HG02588 (cell line): ENCODE measurements around the gene FIBCD1.
"Not testable (repeated sequence)": the region's sequence is repeated elsewhere in the genome, so short reads cannot be mapped to it uniquely, and the experiment has no call there.

Experiments used
- ATAC-seq: cut with Tn5 transposase; IDR thresholded peaks from one replicate; pipeline ENCODE4 v1.9.1; 2021; ENCODE audit warnings: mild to moderate bottlenecking, moderate library complexity; ENCODE audit not compliant: unreplicated experiment

FIBCD1 gene

GRCh38 chr9:130910670-130911069 is 28.4 kb downstream of the FIBCD1 start:
- ATAC-seq, result not testable (repeated sequence)

- ATAC-seq, result not testable (repeated sequence)
Observed at GRCh38 chr9:130910041-130910440, 29.0 kb downstream of the FIBCD1 start.

- no peak for ATAC-seq
Observed at GRCh38 chr9:130908878-130909355, 30.1 kb downstream of the FIBCD1 start.

- no peak for ATAC-seq
Observed at GRCh38 chr9:130908146-130908877, 30.7 kb downstream of the FIBCD1 start.

DNA sequence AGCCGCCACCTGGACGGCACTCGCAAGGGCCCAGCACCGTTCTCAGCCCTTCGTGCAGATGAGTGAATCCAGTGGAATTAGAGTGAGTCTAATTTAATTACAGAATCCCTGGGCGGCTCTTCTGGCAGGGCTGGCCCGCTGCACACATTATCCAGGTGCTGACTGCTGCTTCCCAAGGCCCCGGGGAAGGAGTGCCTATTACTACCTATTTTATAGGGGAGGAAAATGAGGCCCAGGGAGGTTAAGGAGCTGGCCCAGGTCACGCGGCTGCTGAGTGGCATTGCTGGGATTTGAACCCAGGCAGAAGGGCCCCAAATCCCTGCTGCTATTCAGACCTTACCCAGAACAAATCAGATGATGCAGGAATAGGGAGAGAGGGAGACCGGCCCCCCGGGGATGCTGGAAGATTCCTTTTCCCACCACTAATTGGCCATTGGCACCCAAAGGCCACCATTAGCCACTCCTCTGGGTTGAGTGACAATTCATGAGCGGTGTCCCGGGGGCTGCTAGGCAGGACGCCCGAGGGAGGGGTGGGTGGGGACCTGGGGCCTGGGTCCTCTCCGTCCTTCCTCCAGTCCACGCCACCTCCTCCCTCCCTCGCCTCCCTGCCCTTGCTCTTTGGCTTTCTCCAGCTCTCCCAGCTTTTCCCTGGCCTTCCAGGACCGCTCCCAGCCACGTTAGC is 32.2 kb downstream of the FIBCD1 start:
- no peak for ATAC-seq

GRCh38 chr9:130905902-130906734 is 32.9 kb downstream of the FIBCD1 start:
- ATAC-seq, result no peak

DNA sequence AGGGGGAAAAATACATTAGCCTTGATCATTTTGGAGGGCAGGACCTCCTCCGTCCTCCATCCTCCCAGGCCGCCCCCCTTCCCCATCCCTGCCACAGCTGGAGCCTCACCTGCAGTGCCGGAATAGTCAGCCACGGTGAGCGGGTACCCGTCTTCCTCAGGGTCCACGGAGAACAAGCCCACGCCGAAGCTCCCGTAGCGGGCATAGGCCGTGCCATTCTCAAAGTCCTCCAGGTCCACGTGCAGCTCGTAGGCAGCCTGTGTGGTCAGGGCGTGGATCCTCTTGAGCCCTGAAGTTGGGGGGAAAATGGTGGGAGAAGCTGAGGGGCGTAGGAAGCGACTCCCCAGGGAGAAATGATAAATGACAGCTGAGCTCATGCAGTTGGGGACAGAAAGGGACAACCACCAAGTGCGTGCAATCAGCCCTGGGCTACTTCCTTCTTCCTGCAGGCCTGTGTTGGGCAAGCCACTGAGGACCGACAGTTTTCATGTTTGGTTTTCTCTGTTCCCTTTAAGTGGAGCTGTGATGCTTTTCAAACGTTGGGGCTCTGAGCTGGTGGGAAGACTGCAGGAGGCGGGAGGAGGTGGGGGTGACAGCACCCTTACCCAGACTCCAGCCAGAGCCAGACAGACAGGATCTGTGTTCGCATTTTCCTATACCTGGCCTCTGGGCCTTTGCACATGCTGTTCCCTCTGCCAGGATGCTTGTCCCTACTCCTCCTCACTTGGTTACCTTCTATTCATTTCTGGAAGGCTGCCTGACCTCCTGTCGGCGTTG is 33.7 kb downstream of the FIBCD1 start:
- no peak for ATAC-seq

- ATAC-seq, result no peak
Observed at GRCh38 chr9:130904070-130905044, 34.7 kb downstream of the FIBCD1 start.

GRCh38 chr9:130903194-130904069 is 35.6 kb downstream of the FIBCD1 start:
- no peak for ATAC-seq

DNA sequence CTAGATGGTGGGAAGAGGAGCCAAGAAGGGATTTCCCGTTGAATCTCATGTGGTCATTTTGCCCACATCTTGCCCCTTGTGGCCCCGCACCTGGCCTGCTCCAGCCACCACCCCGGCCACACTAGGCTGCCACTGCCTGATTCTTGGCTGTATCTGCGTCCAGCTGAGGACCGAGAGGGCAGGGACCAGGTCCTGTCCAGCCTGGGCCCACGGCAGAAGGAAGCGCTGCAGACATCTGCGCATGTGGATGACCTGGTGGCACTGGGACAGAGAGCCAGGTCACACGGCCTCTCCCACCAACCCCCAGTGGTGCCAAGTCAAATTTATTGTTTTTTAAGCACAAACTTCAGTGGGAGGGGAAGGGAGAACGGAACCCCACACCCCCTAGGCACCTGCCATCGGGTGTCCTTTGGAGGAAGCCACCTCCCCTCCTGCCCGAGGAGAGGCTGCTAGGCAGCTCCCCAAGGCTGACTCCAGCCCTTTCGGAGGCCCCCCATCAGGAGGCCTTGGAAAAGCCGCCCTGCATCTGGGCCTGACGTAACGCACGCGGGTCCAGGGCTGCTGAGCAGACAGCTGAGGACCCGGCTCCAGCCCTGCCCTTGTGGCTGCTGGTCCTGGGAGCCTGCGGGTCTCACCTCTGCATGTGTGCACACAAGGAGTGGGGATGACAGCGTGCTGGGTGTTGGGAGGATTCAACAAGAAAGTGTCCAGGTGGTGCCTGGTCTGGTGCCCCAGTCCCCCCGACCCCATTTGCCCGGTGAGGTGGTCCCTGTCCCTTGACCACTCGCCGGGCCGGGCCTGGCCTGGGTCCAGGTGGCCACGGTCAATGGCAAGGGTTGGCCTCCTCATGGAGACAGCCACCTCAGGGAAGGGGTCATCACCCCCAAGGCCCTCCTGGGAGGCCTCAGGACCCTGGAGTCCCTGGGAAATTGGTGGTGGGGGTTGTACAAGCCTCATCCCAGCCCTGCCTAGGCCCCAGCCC is 36.6 kb downstream of the FIBCD1 start:
- no peak for ATAC-seq

GRCh38 chr9:130901498-130902203 is 37.4 kb downstream of the FIBCD1 start:
- no peak for ATAC-seq

GRCh38 chr9:130900701-130901497 is 38.1 kb downstream of the FIBCD1 start:
- no peak for ATAC-seq

GRCh38 chr9:130899051-130899748 is 39.8 kb downstream of the FIBCD1 start:
- ATAC-seq, result no peak

DNA sequence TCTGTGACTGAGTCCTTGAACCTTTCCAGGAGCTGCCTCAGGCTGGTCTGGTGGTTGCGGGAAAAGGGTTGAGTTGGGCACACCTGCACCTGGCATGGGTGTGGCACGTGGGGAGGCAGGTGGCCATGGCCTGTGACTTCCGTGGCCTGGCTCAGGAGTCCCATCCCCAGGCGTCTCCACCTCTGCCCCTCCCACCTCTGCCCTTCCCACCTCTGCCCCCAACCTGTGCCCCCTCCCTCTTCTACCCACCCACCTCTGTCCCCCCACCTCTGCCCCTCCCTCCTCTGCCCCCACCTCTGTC is 40.5 kb downstream of the FIBCD1 start:
- no peak for ATAC-seq

DNA sequence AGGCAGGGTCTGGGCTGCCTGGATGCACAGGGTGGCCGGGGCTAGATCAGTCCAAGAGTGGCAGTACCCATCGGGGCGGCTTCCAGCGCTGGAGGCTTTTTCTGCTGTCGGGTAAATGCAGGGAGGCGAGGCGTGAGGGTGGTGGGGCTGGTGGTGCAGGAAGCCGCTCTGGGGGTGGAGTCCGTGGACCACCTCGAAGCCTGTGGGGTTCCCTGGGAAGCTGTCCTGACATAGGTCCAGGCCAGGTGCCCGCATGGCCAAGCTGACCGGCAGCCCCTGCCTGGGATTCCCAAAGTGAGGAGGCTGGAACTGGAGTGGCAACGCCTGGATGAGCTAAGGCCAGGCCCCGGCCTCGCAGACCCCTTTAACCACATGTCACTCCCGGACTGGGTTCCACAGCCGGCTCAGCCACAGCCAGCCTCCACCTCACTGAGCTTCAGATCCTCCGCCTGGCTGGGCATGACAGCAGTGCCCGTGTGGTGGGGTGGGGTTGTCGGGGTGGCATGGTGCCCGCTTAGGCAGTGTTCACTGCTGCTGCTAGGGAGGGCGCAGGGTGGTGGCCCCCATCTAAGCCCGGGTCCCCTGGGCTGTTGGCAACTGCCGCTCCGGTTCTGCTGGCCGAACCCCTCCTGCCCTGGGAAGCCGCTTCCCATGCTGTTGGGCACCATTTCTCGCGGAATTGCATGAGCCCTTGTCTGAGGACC is 41.0 kb downstream of the FIBCD1 start:
- no peak for ATAC-seq
